Epithelial cell of esophagus (primary cell): ENCODE results near the gene PPP2R5E.
"Not testable (repeated sequence)": the region's sequence is repeated elsewhere in the genome, so short reads cannot be mapped to it uniquely, and the experiment has no call there.

Experiments used
- DNase-seq: peaks from one replicate; pipeline ENCODE4 v3.0.0; 2010; ENCODE audit warnings: low read depth
- H3K4me3 ChIP-seq: 2 replicates; pipeline ENCODE4 v1.5.1; 2011; ENCODE audit warnings: mild to moderate bottlenecking, low read length, control low read depth
- CTCF ChIP-seq: IDR thresholded peaks from 2 replicates; pipeline ENCODE4 v1.5.1; 2011; ENCODE audit warnings: low read depth, mild to moderate bottlenecking, low read length, control low read depth, inconsistent platforms; ENCODE audit not compliant: insufficient read depth; ENCODE audit errors: missing control alignments

The PPP2R5E gene

GRCh38 chr14:63543000-63543825 is at the start of gene PPP2R5E:
Gene PPP2R5E, minus strand, starts transcription at chr14:63543377. Its CDS starts 3,692 bp downstream, at chr14:63539685.
- DNase-seq = peak; percentile 100
- H3K4me3 ChIP-seq = peak within 1 kb of the TSS; percentile 88
- no peak for TF ChIP-seq CTCF

GRCh38 chr14:63583046-63583445 is 39.9 kb upstream of the PPP2R5E start:
- not testable (repeated sequence) for DNase-seq, H3K4me3 ChIP-seq

- no peak overlapping the region for H3K4me3 ChIP-seq
- DNase-seq = no peak
- TF ChIP-seq CTCF = no peak
These were observed 38.3 kb upstream of the PPP2R5E start for GRCh38 chr14:63581491-63581890.

GRCh38 chr14:63578300-63578699 is 35.1 kb upstream of the PPP2R5E start:
- no peak overlapping the region for H3K4me3 ChIP-seq
- DNase-seq = peak; percentile 81
- no peak for TF ChIP-seq CTCF

GRCh38 chr14:63573581-63573980 is 30.4 kb upstream of the PPP2R5E start:
- no peak for TF ChIP-seq CTCF
- DNase-seq = peak; percentile 36
- H3K4me3 ChIP-seq = no peak overlapping the region

GRCh38 chr14:63565448-63565847 is 22.3 kb upstream of the PPP2R5E start:
- DNase-seq = no peak
- no peak overlapping the region for H3K4me3 ChIP-seq
- no peak for TF ChIP-seq CTCF

GRCh38 chr14:63564318-63564717 is 21.1 kb upstream of the PPP2R5E start:
- no peak overlapping the region for H3K4me3 ChIP-seq
- no peak for DNase-seq
- no peak for TF ChIP-seq CTCF
